A549 treated with AZD2906 at 1 μM for 4 hours (cell line): ENCODE data around the gene TEC. TPM values are rescaled to one million over a fixed set of nuclear protein-coding genes. Genes with fewer than 3 reads are reported as not detected.

Experiments
- total RNA-seq: library from RNA; stranded (reverse); fragments of 200-300 nt; extraction: Qiagen RNA extraction; gene quantifications from 5 replicates; pipeline ENCODE4 v1.2.3, GENCODE V29; 2022

The TEC gene
- 1.4 to 1.9 TPM (median 1.6 TPM) in 5 replicates for total RNA-seq

DNA sequence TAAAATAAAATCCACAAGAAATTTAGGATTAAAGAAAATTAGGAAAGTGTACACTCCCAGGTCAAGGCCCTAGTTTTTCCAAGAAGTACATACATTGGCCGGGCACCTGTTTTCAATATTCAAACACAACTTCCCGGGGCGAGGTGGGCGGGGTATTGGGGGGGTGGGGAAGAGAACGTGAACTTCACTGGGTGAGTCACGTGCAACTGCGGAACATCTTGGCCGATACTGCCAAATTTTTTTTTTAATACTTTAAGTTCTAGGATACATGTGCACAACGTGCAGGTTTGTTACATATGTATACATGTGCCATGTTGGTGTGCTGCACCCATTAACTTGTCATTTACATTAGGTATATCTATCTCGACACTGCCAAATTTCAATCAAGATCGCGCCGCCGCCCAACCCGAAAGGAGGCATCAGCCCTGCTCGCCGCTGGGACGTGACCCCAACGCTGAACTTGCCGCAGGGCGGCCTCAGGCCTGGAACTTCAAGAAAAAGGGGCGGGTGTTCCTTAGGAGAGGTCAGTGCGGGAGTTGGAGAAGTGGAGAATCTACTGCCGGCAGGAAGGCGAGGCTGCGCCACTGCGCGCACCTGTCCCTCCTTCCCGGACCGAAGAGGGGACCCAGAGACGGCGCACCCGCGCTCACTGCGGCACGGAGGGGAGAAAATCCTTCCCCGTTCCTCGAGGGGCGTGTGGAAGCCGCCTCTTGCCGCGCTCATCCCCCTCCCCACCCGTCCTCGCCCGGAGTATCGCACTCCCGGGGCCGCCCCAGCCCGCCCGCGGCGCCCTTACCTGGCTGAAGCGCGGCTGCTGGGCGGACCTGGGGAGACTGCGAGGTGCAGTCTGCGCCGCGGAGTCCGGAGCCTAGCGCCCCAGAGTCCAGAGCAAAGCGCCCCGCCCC lies at the start of gene TEC:
TEC (minus strand) TSS at position 883 of the 905 bp plus-strand sequence. CDS start 41,224 bp downstream, outside the sequence.

DNA sequence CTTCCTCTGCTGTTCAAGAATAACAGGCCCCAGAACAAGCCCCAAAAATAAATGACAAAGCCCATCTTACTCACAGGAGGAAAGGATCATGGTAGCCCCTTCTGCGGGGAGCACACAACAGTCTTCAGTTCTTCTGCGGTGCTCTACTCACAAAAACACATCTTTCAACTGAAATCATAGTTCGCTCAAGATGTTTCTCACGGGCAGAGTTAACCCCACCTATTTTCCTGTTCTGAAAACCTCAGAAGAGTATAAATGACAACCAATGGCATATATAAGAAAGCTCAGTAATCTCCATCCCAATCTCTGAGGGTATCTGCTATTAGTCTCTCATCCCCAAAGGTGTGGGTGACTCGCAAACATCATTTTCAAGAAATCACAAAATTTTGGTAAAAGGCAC lies 135.6 kb downstream of the TEC start, which contains the start of gene TXK:
TXK (minus strand) TSS at position 170 of the 400 bp plus-strand sequence; CDS start at position 90, 80 bp downstream.

Other genes with a start within 250 kb of the TEC start
- 0.08 to 0.18 TPM (median 0.16 TPM) in 5 replicates for gene TXK, start 135.6 kb downstream of the TEC start, total RNA-seq
- 14.0 to 19.4 TPM (median 16.7 TPM) in 5 replicates for gene SLAIN2, start 71.7 kb upstream of the TEC start, total RNA-seq
- 4.4 to 7.2 TPM (median 7.1 TPM) in 5 replicates for gene SLC10A4, start 213.5 kb upstream of the TEC start, total RNA-seq
- 0.05 to 0.08 TPM (median 0.08 TPM) in 3 of 5 replicates, not detected in the others for gene ZAR1, start 220.4 kb upstream of the TEC start, total RNA-seq